HepG2 (cell line): ENCODE measurements around the gene ZNRD2. TPM values are rescaled to one million over a fixed set of nuclear protein-coding genes. Genes with fewer than 3 reads are reported as not detected.

Source experiments
- ATAC-seq: fragments of 200-7000 bp; cut with Tn5 transposase; 3 replicates; pipeline ENCODE4 v1.9.1; 2020; ENCODE audit warnings: mild to moderate bottlenecking, moderate library complexity
- Bru-seq: library from RNA; stranded (reverse); fragments of 400-500 nt; gene quantifications from one replicate; lab custom pipeline; 2021; lab: Mats Ljungman, UMichigan
- BruChase-seq, 2 experiments: library from RNA; stranded (reverse); fragments of 400-500 nt; gene quantifications; one replicate each; lab custom pipeline; 2021; lab: Mats Ljungman, UMichigan
- BruUV-seq: library from RNA; stranded (reverse); fragments of 400-500 nt; replicated peaks from 2 replicates; lab custom pipeline; 2021; lab: Mats Ljungman, UMichigan
- CTCF ChIA-PET: fragments of 300-600 bp; formaldehyde crosslinking; extraction: SDS; loops from one replicate; lab custom pipeline; 2021; ENCODE audit warnings: low total read pairs, inconsistent platforms, low intra/inter-chr PET ratio; lab: Yijun Ruan, JAX
- POLR2A ChIA-PET: fragments of 350-600 bp; sonication (Branson Sonifier 250); formaldehyde crosslinking; loops from one replicate; lab custom pipeline; 2020; ENCODE audit warnings: antibody characterized with exemption, inconsistent platforms; lab: Yijun Ruan, JAX
- DNase-seq: peaks from one replicate; pipeline ENCODE4 v3.0.0-alpha.2; 2015; ENCODE audit warnings: low spot score
- FAIRE-seq: peaks from 3 replicates; lab custom pipeline; 2011; peaks lifted over from hg19 to GRCh38; lab: Jason Lieb, UNC
- H2AFZ ChIP-seq: one replicate; pipeline ENCODE4 v1.6.1; 2011; ENCODE audit warnings: low read length, inconsistent platforms
- H3K27ac ChIP-seq: fragments of 300-600 bp; 3 replicates; pipeline ENCODE4 v1.8.0; 2011; ENCODE audit warnings: mixed run types, mild to moderate bottlenecking, mixed read lengths, low read length, inconsistent platforms; ENCODE audit not compliant: insufficient read depth; ENCODE audit errors: extremely low read length
- H3K27me3 ChIP-seq, 2 experiments: fragments of 200-600 bp in 1 of 2; 2 replicates in 1 of 2; 3 replicates in 1 of 2; pipeline versions ENCODE4 v1.6.0 to v1.8.0; 2011; ENCODE audit warnings: low read length in 2 of 2, mild to moderate bottlenecking in 2 of 2, moderate library complexity in 2 of 2, inconsistent platforms in 1 of 2; ENCODE audit not compliant: insufficient read depth in 2 of 2, control insufficient read depth in 1 of 2
- H3K36me3 ChIP-seq, 2 experiments: fragments of 200-600 bp in 1 of 2; replicated peaks in 1 of 2; 2 replicates in 1 of 2; 3 replicates in 1 of 2; pipeline versions ENCODE4 v1.5.1 to v1.8.0; 2011; ENCODE audit warnings: low read length in 2 of 2, inconsistent platforms in 1 of 2; ENCODE audit not compliant: insufficient read depth in 2 of 2, control insufficient read depth in 1 of 2
- H3K4me1 ChIP-seq: 2 replicates; pipeline ENCODE4 v1.5.1; 2012; ENCODE audit warnings: low read length, inconsistent platforms; ENCODE audit not compliant: insufficient read depth
- H3K4me2 ChIP-seq: 2 replicates; pipeline ENCODE4 v1.6.0; 2011; ENCODE audit warnings: low read depth, low read length, inconsistent platforms
- H3K4me3 ChIP-seq, 3 experiments: fragments of 200-600 bp in 1 of 3; sonication (generic), shearing (Covaris generic) in 1 of 3; replicated peaks in 1 of 3; 2 replicates each; pipeline ENCODE4 v1.5.1; 2011 to 2016; ENCODE audit warnings: low read length in 3 of 3, inconsistent platforms in 2 of 3, low read depth in 2 of 3, mild to moderate bottlenecking in 2 of 3, control low read depth in 1 of 3, mixed read lengths in 1 of 3; ENCODE audit not compliant: insufficient read depth in 1 of 3
- H3K79me2 ChIP-seq: one replicate; pipeline ENCODE4 v1.6.1; 2011; ENCODE audit warnings: low read length, inconsistent platforms; ENCODE audit not compliant: insufficient read depth
- H3K9ac ChIP-seq: 2 replicates; pipeline ENCODE4 v1.6.0; 2011; ENCODE audit warnings: mild to moderate bottlenecking, low read depth, low read length, inconsistent platforms; ENCODE audit not compliant: insufficient read depth
- H3K9me3 ChIP-seq: 2 replicates; pipeline ENCODE4 v1.5.1; 2012; ENCODE audit warnings: mild to moderate bottlenecking, low read length
- H4K20me1 ChIP-seq: 2 replicates; pipeline ENCODE4 v1.6.0; 2011; ENCODE audit warnings: inconsistent platforms, mild to moderate bottlenecking, low read length, moderate library complexity; ENCODE audit not compliant: insufficient read depth
- EZH2 ChIP-seq: conservative IDR thresholded peaks from 2 replicates; pipeline ENCODE4 v1.6.1; 2012; ENCODE audit warnings: mild to moderate bottlenecking, low read depth, low read length, moderate library complexity
- HNF4G ChIP-seq, 2 experiments: sonication (generic) in 1 of 2; formaldehyde crosslinking in 1 of 2; IDR thresholded peaks; 2 replicates each; pipeline versions ENCODE4 v1.4.0 to v1.6.1; 2011 to 2020; ENCODE audit warnings: borderline replicate concordance in 2 of 2, low read depth in 2 of 2, mild to moderate bottlenecking in 2 of 2, low read length in 1 of 2, missing genetic modification reagents in 1 of 2, moderate library complexity in 1 of 2
- HOXA5 ChIP-seq: sonication (generic); formaldehyde crosslinking; IDR thresholded peaks from 2 replicates; pipeline ENCODE4 v1.4.0; 2020; ENCODE audit warnings: missing genetic modification reagents
- RNF2 ChIP-seq: fragments of 450-650 bp; conservative IDR thresholded peaks from 2 replicates; pipeline ENCODE4 v1.6.1; 2016; ENCODE audit warnings: low read depth
- ZNF224 ChIP-seq: sonication (generic); formaldehyde crosslinking; IDR thresholded peaks from 2 replicates; pipeline ENCODE4 v1.5.0; 2020; ENCODE audit warnings: mild to moderate bottlenecking, missing genetic modification reagents
- ZNF3 ChIP-seq: IDR thresholded peaks from 2 replicates; pipeline ENCODE4 v1.7.0; 2017; ENCODE audit warnings: inconsistent platforms
- ZNF329 ChIP-seq: sonication (generic); formaldehyde crosslinking; IDR thresholded peaks from 2 replicates; pipeline ENCODE4 v1.9.0; 2021; ENCODE audit warnings: low read depth, mild to moderate bottlenecking, missing genetic modification reagents
- ZNF446 ChIP-seq: sonication (generic); formaldehyde crosslinking; IDR thresholded peaks from 2 replicates; pipeline ENCODE4 v1.5.0; 2020; ENCODE audit warnings: mild to moderate bottlenecking, missing genetic modification reagents
- WGBS: methylation state at CpG from one replicate; pipeline ENCODE4 v1.1.6; 2017; ENCODE audit warnings: low lambda C conversion rate; 5-methylcytosine and 5-hydroxymethylcytosine counted together
- in situ Hi-C: cut with HindIII; loops from 2 replicates; pipeline ENCODE4 v1.10.0; 2017; ENCODE audit warnings: low pct_unique_long_range_greater_than_20kb; ENCODE audit not compliant: extremely low pct_ligation_motif_present
- intact Hi-C: fragments of 100-400 bp; cut with micrococcal nuclease; formaldehyde crosslinking; loops from one replicate; pipeline ENCODE4 v1.10.0; 2022; ENCODE audit not compliant: unreplicated experiment
- long read RNA-seq, 2 experiments: library from RNA in 1 of 2; library from polyadenylated mRNA in 1 of 2; stranded (forward) in 1 of 2; unstranded in 1 of 2; transcript quantifications; one replicate each; pipeline ENCODE4 v2.0.0, GENCODE V29; 2019 to 2022
- polyA minus RNA-seq, 3 experiments: library from RNA; depleted of rRNA, polyadenylated mRNA; stranded (reverse); fragments of >200 nt; gene quantifications; 2 replicates each; pipeline ENCODE4 v1.2.3, GENCODE V29; 2011; ENCODE audit warnings: low replicate concordance in 1 of 3
- polyA plus RNA-seq, 8 experiments: library from polyadenylated mRNA; depleted of rRNA in 3 of 8; stranded (reverse) in 7 of 8; unstranded in 1 of 8; fragments of >200 nt; fragmentation: Illumina TruSeq in 4 of 8; extraction: Trizol in 4 of 8; gene quantifications; 2 replicates each; pipeline versions ENCODE4 v1.2.1 to v1.2.3, GENCODE V29; 2011 to 2016; ENCODE audit warnings: low read depth in 4 of 8, missing spikeins in 1 of 8, mixed read lengths in 1 of 8; ENCODE audit not compliant: insufficient read depth in 1 of 8
- total RNA-seq, 5 experiments: library from RNA; depleted of rRNA; stranded (reverse); fragments of >200 nt; fragmentation: Illumina TruSeq; extraction: Trizol; gene quantifications; 2 replicates each; pipeline ENCODE4 v1.2.3, GENCODE V29; 2016; ENCODE audit warnings: low read depth in 1 of 5
- TF ChIP-seq, protein P1 (sequence below): sonication (generic); formaldehyde crosslinking; IDR thresholded peaks from 2 replicates; pipeline ENCODE4 v1.8.0; 2022; ENCODE audit warnings: low read depth, missing genetic modification reagents
- TF ChIP-seq, protein P2 (sequence below): IDR thresholded peaks from 2 replicates; pipeline ENCODE4 v1.6.1; 2016; ENCODE audit warnings: low read depth, borderline replicate concordance
- TF ChIP-seq, protein P3 (sequence below): sonication (generic); formaldehyde crosslinking; conservative IDR thresholded peaks from 2 replicates; pipeline ENCODE4 v1.4.0; 2020; ENCODE audit warnings: missing genetic modification reagents

The ZNRD2 gene, protein sequence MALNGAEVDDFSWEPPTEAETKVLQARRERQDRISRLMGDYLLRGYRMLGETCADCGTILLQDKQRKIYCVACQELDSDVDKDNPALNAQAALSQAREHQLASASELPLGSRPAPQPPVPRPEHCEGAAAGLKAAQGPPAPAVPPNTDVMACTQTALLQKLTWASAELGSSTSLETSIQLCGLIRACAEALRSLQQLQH
- 34.0 and 40.0 TPM in 2 replicates for total RNA-seq (2016; rRNA removed; fragmentation: Illumina TruSeq; extraction: Trizol)
- total RNA-seq (2016; cell fraction: cytosol; rRNA removed; fragmentation: Illumina TruSeq; extraction: Trizol; ENCODE audit: low read depth), result 15.3 and 19.2 TPM in 2 replicates
- 32.9 and 41.5 TPM in 2 replicates for total RNA-seq (2016; cell fraction: insoluble cytoplasmic fraction; rRNA removed; fragmentation: Illumina TruSeq; extraction: Trizol)
- 16.0 and 17.9 TPM in 2 replicates for total RNA-seq (2016; cell fraction: membrane; rRNA removed; fragmentation: Illumina TruSeq; extraction: Trizol)
- 11.5 and 15.7 TPM in 2 replicates for total RNA-seq (2016; cell fraction: nucleus; rRNA removed; fragmentation: Illumina TruSeq; extraction: Trizol)
- 29.2 and 31.4 TPM in 2 replicates for polyA plus RNA-seq (2011; rRNA removed)
- 24.1 and 41.2 TPM in 2 replicates for polyA plus RNA-seq (2011; cell fraction: cytosol; rRNA removed)
- 48.9 and 54.8 TPM in 2 replicates for polyA plus RNA-seq (2011; cell fraction: nucleus; rRNA removed)
- polyA plus RNA-seq (2012), result 25.2 and 28.5 TPM in 2 replicates
- 26.6 and 28.0 TPM in 2 replicates for polyA plus RNA-seq (2016; cell fraction: cytosol; fragmentation: Illumina TruSeq; extraction: Trizol; ENCODE audit: low read depth)
- polyA plus RNA-seq (2016; cell fraction: insoluble cytoplasmic fraction; fragmentation: Illumina TruSeq; extraction: Trizol; ENCODE audit: low read depth), result 42.9 and 46.1 TPM in 2 replicates
- 23.7 and 24.4 TPM in 2 replicates for polyA plus RNA-seq (2016; cell fraction: membrane; fragmentation: Illumina TruSeq; extraction: Trizol; ENCODE audit: low read depth)
- 31.1 and 33.2 TPM in 2 replicates for polyA plus RNA-seq (2016; cell fraction: nucleus; fragmentation: Illumina TruSeq; extraction: Trizol; ENCODE audit: insufficient read depth, low read depth)
- polyA minus RNA-seq (2011; rRNA and poly(A)+ RNA removed; ENCODE audit: low replicate concordance), result 18.6 and 34.8 TPM in 2 replicates
- polyA minus RNA-seq (2011; cell fraction: cytosol; rRNA and poly(A)+ RNA removed), result 8.6 and 11.3 TPM in 2 replicates
- polyA minus RNA-seq (2011; cell fraction: nucleus; rRNA and poly(A)+ RNA removed), result 12.0 and 19.5 TPM in 2 replicates
- percentile 62 among the genes with signal in this experiment for Bru-seq, nascent RNA
- percentile 81 among the genes with signal in this experiment for BruChase-seq, experiment 1, labeled RNA remaining after a 6-hour chase
- BruChase-seq, experiment 2, labeled RNA remaining after a 2-hour chase, result percentile 71 among the genes with signal in this experiment
- long read RNA-seq, experiment 1, transcript SSSCA1-201 (4 exons, 698 nt), result major isoform, 31 of 40 reads
- long read RNA-seq, experiment 1, transcript SSSCA1-206 (3 exons, 879 nt), result minor isoform, 6 of 40 reads
- long read RNA-seq, experiment 1, partial matches to known transcripts, result 0 of 40 reads
- long read RNA-seq, experiment 1, other reads (novel, unspliced or antisense), result 3 of 40 reads
- long read RNA-seq, experiment 2, transcript SSSCA1-201 (4 exons, 698 nt), result major isoform, 45 of 81 reads
- long read RNA-seq, experiment 2, transcript SSSCA1-206 (3 exons, 879 nt), result minor isoform, 13 of 81 reads
- long read RNA-seq, experiment 2, partial matches to known transcripts, result 8 of 81 reads
- long read RNA-seq, experiment 2, other reads (novel, unspliced or antisense), result 14 of 81 reads

DNA sequence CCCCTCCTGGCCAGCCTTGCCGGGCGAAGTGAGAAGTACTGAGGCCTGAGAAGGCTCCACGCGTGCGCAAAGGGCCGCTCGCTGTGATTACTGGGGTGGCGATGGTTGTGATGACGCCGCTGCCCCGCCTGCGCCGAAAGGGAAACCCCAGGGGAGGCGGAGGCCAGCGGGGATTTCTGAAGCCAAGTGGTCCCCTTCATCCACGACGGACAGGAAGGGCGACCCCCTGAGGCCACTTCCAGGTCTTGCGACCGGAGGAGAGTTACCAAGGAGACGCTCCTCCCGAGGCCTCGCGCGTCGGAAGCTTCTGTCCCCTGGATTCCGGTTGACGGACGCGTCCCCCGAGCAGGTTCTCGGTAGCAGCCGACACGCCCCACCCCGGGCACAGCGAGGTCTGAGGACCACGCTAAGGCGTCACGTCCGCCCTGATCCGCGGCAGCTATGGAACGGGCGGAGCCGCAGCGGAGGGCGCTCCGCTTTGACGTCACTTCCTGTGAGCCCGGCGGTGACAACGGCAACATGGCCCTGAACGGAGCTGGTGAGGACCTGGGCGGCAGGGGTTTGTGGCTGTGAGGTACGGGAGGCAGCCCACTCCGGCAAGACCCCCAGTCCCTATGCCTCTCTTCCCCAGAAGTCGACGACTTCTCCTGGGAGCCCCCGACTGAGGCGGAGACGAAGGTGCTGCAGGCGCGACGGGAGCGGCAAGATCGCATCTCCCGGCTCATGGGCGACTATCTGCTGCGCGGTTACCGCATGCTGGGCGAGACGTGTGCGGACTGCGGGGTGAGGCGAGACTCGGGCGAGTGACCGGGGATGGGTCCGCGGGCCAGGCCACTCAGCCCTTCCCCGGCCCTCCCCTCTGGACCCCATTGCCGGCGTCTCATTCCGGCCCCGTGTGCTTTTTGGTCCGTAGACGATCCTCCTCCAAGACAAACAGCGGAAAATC is at the start of gene ZNRD2:
Gene ZNRD2, plus strand, starts transcription at position 505 of the 946 bp plus-strand sequence. Its CDS starts 15 bp downstream, at position 520.
- no peaks in the 10 kb centered on the region; a peak in 1 of 5 replicates for H3K27me3 ChIP-seq
- H3K4me2 ChIP-seq, result peak within 1 kb of the TSS; percentile 97
- no peaks in the 10 kb centered on the region; the same call in 1 of the 2 replicates for H4K20me1 ChIP-seq
- CTCF ChIA-PET, result interaction anchor here (1.0 to 1.3 kb wide), 2 partner anchors 19 to 29 kb away, joined by 4 to 5 read pairs; no protein-coding TSS in a partner anchor
- H3K9ac ChIP-seq, result peak within 1 kb of the TSS; percentile 88
- DNase-seq (peak; percentile 96), ATAC-seq (peak; percentile 87), FAIRE-seq (peak; percentile 91)
- intact Hi-C loops (loop anchor here (2.0 kb wide), 1 partner anchor 29 kb away; no protein-coding TSS in a partner anchor), in situ Hi-C loops (no loop called here)
- H3K36me3 ChIP-seq, result peaks cover 3 to 5% of the 10 kb centered on the region in 2 experiments; a peak in 2 of 5 replicates
- peak within 1 kb of the TSS; percentile 85 to 99 (median 95) for H3K4me3 ChIP-seq
- H3K27ac ChIP-seq, result peak within 1 kb of the TSS; percentile 85
- H3K79me2 ChIP-seq, result peaks cover 23% of the 10 kb centered on the region
- no peaks in the 10 kb centered on the region for H3K9me3 ChIP-seq
- no peak within 1 kb of the TSS for H2AFZ ChIP-seq
- BruUV-seq, result TSS peak; percentile 81
- POLR2A ChIA-PET, result interaction anchor here (0.6 to 2.5 kb wide), 19 partner anchors 11 to 448 kb away, joined by 3 to 34 read pairs (median 5); partner anchors contain the start of genes FAU, LTBP3, MALAT1 and MRPL49
- 0% methylated on average over 13 of the region's 89 CpGs for WGBS
- H3K4me1 ChIP-seq, result peaks cover 42% of the 10 kb centered on the region
- TF ChIP-seq EZH2 (no peak), HOXA5 (peak; percentile 69), HNF4G (IDR thresholded peaks at IDR 0.05; ENCODE audit: borderline replicate concordance, low read depth, low read length) (no peak), HNF4G (CRISPR knock-in tag; IDR thresholded peaks at IDR 0.05; ENCODE audit: borderline replicate concordance, low read depth) (peak; percentile 56; the same call in 1 of the 2 replicates), ZNF3 (CRISPR knock-in tag) (no peak), ZNF446 (CRISPR knock-in tag) (no peak), RNF2 (0 out of 2 replicates have a peak, but pooled peaks have one; percentile 52), ZNF224 (0 out of 2 replicates have a peak, but pooled peaks have one; percentile 70), ZNF329 (CRISPR knock-in tag) (peak; percentile 69)
- TF ChIP-seq, protein P1, sequence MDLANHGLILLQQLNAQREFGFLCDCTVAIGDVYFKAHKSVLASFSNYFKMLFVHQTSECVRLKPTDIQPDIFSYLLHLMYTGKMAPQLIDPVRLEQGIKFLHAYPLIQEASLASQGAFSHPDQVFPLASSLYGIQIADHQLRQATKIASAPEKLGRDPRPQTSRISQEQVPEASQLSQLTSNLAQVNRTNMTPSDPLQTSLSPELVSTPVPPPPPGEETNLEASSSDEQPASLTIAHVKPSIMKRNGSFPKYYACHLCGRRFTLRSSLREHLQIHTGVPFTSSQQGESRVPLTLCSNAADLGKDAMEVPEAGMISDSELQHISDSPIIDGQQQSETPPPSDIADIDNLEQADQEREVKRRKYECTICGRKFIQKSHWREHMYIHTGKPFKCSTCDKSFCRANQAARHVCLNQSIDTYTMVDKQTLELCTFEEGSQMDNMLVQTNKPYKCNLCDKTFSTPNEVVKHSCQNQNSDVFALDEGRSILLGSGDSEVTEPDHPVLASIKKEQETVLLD (CRISPR knock-in tag), result peak; percentile 100
- TF ChIP-seq, protein P2, sequence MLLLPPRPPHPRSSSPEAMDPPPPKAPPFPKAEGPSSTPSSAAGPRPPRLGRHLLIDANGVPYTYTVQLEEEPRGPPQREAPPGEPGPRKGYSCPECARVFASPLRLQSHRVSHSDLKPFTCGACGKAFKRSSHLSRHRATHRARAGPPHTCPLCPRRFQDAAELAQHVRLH (CRISPR knock-in tag), result peak; percentile 89
- TF ChIP-seq, protein P3, sequence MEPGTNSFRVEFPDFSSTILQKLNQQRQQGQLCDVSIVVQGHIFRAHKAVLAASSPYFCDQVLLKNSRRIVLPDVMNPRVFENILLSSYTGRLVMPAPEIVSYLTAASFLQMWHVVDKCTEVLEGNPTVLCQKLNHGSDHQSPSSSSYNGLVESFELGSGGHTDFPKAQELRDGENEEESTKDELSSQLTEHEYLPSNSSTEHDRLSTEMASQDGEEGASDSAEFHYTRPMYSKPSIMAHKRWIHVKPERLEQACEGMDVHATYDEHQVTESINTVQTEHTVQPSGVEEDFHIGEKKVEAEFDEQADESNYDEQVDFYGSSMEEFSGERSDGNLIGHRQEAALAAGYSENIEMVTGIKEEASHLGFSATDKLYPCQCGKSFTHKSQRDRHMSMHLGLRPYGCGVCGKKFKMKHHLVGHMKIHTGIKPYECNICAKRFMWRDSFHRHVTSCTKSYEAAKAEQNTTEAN (CRISPR knock-in tag), result no peak
